Neuronal stem cell (in vitro differentiated cells): ENCODE data around the gene FAH.
A peak's percentile ranks its signal among the peaks of the same experiment; 100 is the strongest.

ENCODE experiments used
- DNase-seq: peaks from one replicate; pipeline ENCODE4 v3.0.0-alpha.2; 2013; ENCODE audit warnings: low spot score
- H2AFZ ChIP-seq: one replicate; pipeline ENCODE4 v1.6.1; 2013; ENCODE audit warnings: mild to moderate bottlenecking, low read length, inconsistent platforms
- H2AK5ac ChIP-seq: 2 replicates; pipeline ENCODE4 v1.6.1; 2013; ENCODE audit warnings: low read depth, mild to moderate bottlenecking, inconsistent platforms, low read length, moderate library complexity, mixed read lengths
- H2BK120ac ChIP-seq: 2 replicates; pipeline ENCODE4 v1.6.1; 2013; ENCODE audit warnings: low read depth, mild to moderate bottlenecking, inconsistent platforms, low read length, moderate library complexity, mixed read lengths
- H2BK12ac ChIP-seq: one replicate; pipeline ENCODE4 v1.6.1; 2013; ENCODE audit warnings: low read length, inconsistent platforms
- H2BK15ac ChIP-seq: 2 replicates; pipeline ENCODE4 v1.6.1; 2013; ENCODE audit warnings: mild to moderate bottlenecking, low read length, inconsistent platforms, mixed read lengths
- H2BK5ac ChIP-seq: one replicate; pipeline ENCODE4 v1.6.1; 2013; ENCODE audit warnings: inconsistent platforms, mild to moderate bottlenecking, low read length, moderate library complexity
- H3K14ac ChIP-seq: one replicate; pipeline ENCODE4 v1.6.1; 2013; ENCODE audit warnings: low read length, inconsistent platforms
- H3K18ac ChIP-seq: 2 replicates; pipeline ENCODE4 v1.6.1; 2013; ENCODE audit warnings: low read length, inconsistent platforms
- H3K23ac ChIP-seq: 2 replicates; pipeline ENCODE4 v1.6.1; 2013; ENCODE audit warnings: low read depth, mild to moderate bottlenecking, mixed read lengths, low read length, inconsistent platforms; ENCODE audit not compliant: poor library complexity
- H3K27ac ChIP-seq: replicated peaks from 3 replicates; pipeline ENCODE4 v1.5.1; 2013; ENCODE audit warnings: low read length, inconsistent platforms
- H3K27me3 ChIP-seq, 3 experiments: 2 replicates each; pipeline ENCODE4 v1.6.1; 2013; ENCODE audit warnings: low read length in 3 of 3, mild to moderate bottlenecking in 2 of 3, inconsistent platforms in 1 of 3, low read depth in 1 of 3, mixed read lengths in 1 of 3, moderate library complexity in 1 of 3; ENCODE audit not compliant: control insufficient read depth in 3 of 3, insufficient read depth in 3 of 3
- H3K36me3 ChIP-seq, 2 donors: replicated peaks in 1 of 2; 2 replicates each; pipeline ENCODE4 v1.6.1; 2013; ENCODE audit warnings: low read length in 2 of 2; ENCODE audit not compliant: control insufficient read depth in 2 of 2, insufficient read depth in 2 of 2
- H3K4ac ChIP-seq: 2 replicates; pipeline ENCODE4 v1.6.1; 2013; ENCODE audit warnings: inconsistent platforms, mild to moderate bottlenecking, low read length, moderate library complexity
- H3K4me1 ChIP-seq, 2 donors: 1 replicate in 1 of 2; 2 replicates in 1 of 2; pipeline ENCODE4 v1.6.1; 2013; ENCODE audit warnings: low read length in 2 of 2, low read depth in 1 of 2; ENCODE audit not compliant: control insufficient read depth in 2 of 2, insufficient read depth in 1 of 2
- H3K4me2 ChIP-seq: one replicate; pipeline ENCODE4 v1.6.1; 2013; ENCODE audit warnings: mild to moderate bottlenecking, low read length, inconsistent platforms; ENCODE audit not compliant: insufficient read depth, poor library complexity, severe bottlenecking
- H3K4me3 ChIP-seq, 2 donors: 2 replicates each; pipeline ENCODE4 v1.5.1; 2013; ENCODE audit warnings: low read length in 2 of 2, mild to moderate bottlenecking in 2 of 2, inconsistent platforms in 1 of 2, moderate library complexity in 1 of 2
- H3K79me1 ChIP-seq: one replicate; pipeline ENCODE4 v1.6.1; 2013; ENCODE audit warnings: low read depth, mild to moderate bottlenecking, inconsistent platforms, low read length, moderate library complexity
- H3K9ac ChIP-seq: one replicate; pipeline ENCODE4 v1.6.1; 2013; ENCODE audit warnings: mild to moderate bottlenecking, low read depth, low read length, inconsistent platforms; ENCODE audit not compliant: poor library complexity
- H3K9me3 ChIP-seq, 2 donors: replicated peaks in 1 of 2; 2 replicates each; pipeline versions ENCODE3 to v1.6.1; 2013; ENCODE audit warnings: low read length in 2 of 2, mild to moderate bottlenecking in 2 of 2, inconsistent platforms in 1 of 2, low read depth in 1 of 2, mixed read lengths in 1 of 2, moderate library complexity in 1 of 2; ENCODE audit not compliant: control insufficient read depth in 2 of 2, insufficient read depth in 1 of 2
- H4K8ac ChIP-seq: one replicate; pipeline ENCODE4 v1.6.1; 2013; ENCODE audit warnings: low read depth, mild to moderate bottlenecking, inconsistent platforms, low read length, moderate library complexity
- H4K91ac ChIP-seq: one replicate; pipeline ENCODE4 v1.6.1; 2013; ENCODE audit warnings: low read length, low read depth, mild to moderate bottlenecking, inconsistent platforms; ENCODE audit not compliant: poor library complexity
- WGBS, 2 donors: extraction: QIAGEN DNeasy Blood & Tissue Kit; methylation state at CpG; one replicate each; pipeline ENCODE4 v1.1.7; 2013; ENCODE audit warnings: missing lambda C conversion rate in 2 of 2, mixed read lengths in 1 of 2; ENCODE audit not compliant: insufficient read length in 2 of 2, insufficient replicate concordance in 1 of 2; ENCODE audit errors: extremely low coverage in 2 of 2; 5-methylcytosine and 5-hydroxymethylcytosine counted together

The FAH gene

DNA sequence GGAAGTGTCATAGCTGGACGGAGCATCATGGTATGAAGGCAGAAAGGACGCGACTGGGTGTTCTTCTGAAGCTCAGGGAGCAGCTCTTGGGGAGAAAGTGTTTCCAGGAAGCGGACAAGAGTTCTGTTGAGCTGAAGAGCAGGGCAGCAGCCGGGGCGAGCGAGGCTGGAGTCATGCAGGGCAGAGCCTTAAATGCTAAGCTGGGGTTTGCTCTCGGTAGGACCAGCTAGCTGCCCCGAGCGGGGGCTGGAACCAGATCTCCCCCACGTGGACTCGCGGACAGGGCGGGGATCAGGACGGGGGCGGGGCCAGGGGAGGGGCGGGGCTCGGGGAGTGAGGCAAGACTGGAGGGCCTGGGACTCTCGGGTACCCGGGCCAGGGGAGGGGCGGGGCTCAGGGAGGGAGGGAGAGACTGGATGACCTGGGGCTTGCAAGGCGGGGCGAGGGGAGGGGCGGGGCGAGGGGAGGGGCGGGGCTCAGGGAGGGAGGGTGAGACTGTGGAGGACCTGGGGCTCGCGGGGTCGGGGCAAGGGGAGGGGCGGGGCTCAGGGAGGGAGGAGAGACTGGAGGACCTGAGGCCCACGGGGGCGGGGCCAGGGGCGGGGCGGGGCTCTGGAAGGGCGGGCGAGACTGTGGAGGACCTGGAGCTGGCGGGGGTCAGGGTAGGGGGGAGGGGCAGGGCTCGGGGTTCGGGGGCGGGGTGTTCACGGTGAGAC, 461 bp upstream of the FAH start:
- Histone ChIP-seq H4K8ac (no peak overlapping the region), H2BK12ac (no peak overlapping the region), H3K4me3 (peak overlapping the region; percentile 72 to 86), H3K27me3 (peaks cover 0 to 4% (median 3%) of the 10 kb centered on the region in 3 experiments), H2BK5ac (no peak overlapping the region), H2AFZ (peak overlapping the region; percentile 94), H3K4me2 (peak overlapping the region; percentile 88), H3K9ac (peak overlapping the region; percentile 27), H3K36me3 (no peaks in the 10 kb centered on the region), H3K79me1 (no peaks in the 10 kb centered on the region), H3K27ac (no peak overlapping the region), H2BK120ac (no peak overlapping the region), H3K4me1 (peaks cover 8 to 12% of the 10 kb centered on the region in 2 donors), H3K23ac (no peak overlapping the region), H3K18ac (peak overlapping the region; percentile 20), H2AK5ac (no peak overlapping the region), H3K14ac (no peak overlapping the region), H2BK15ac (no peak overlapping the region), H4K91ac (no peak overlapping the region), H3K9me3 (no peaks in the 10 kb centered on the region), H3K4ac (no peak overlapping the region)
- peak; percentile 92 for DNase-seq
- WGBS, 2 donors = no CpG with 5 or more reads among the region's 41 CpGs

DNA sequence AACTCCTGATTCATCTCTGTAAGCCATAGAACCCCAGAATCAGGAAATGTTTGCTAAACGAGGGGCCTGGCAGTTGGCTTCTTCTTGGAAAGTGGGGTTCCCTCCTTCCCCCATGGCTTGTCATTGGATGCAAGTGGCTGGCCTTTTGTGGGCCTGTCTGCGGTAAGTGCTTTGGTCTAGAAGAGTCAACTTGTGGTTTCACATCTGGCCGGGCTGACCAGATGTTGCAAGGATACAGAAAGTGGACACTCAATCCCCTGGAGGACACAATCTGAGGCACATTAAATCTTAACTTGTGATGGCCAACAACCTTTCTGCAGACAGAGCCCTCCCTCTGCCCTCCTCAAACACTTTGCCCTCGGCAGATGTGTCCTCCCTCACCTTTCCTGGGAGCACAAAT, 1.1 kb downstream of the FAH start:
- H3K4ac ChIP-seq = no peak overlapping the region
- H3K4me2 ChIP-seq = no peak overlapping the region
- peaks cover 0 to 4% (median 3%) of the 10 kb centered on the region in 3 experiments for H3K27me3 ChIP-seq
- H2BK15ac ChIP-seq = no peak overlapping the region
- H2AFZ ChIP-seq = peak overlapping the region; percentile 94
- H3K27ac ChIP-seq = no peak overlapping the region
- H3K9ac ChIP-seq = no peak overlapping the region
- peak overlapping the region in 1 of 2 donors; percentile 86 for H3K4me3 ChIP-seq
- H3K23ac ChIP-seq = no peak overlapping the region
- H2BK12ac ChIP-seq = no peak overlapping the region
- peaks cover 8 to 12% of the 10 kb centered on the region in 2 donors for H3K4me1 ChIP-seq
- no peak overlapping the region for H2BK5ac ChIP-seq
- H3K18ac ChIP-seq = no peak overlapping the region
- H3K79me1 ChIP-seq = no peaks in the 10 kb centered on the region
- no peak overlapping the region for H4K8ac ChIP-seq
- WGBS, 2 donors = no CpG with 5 or more reads among the region's 4 CpGs
- H2AK5ac ChIP-seq = peak overlapping the region; percentile 37
- DNase-seq = no peak
- H3K36me3 ChIP-seq = peaks cover 0 to 2% of the 10 kb centered on the region in 2 donors
- H3K9me3 ChIP-seq = peaks cover 0 to 2% of the 10 kb centered on the region in 2 donors
- H2BK120ac ChIP-seq = no peak overlapping the region
- H4K91ac ChIP-seq = no peak overlapping the region
- no peak overlapping the region for H3K14ac ChIP-seq

DNA sequence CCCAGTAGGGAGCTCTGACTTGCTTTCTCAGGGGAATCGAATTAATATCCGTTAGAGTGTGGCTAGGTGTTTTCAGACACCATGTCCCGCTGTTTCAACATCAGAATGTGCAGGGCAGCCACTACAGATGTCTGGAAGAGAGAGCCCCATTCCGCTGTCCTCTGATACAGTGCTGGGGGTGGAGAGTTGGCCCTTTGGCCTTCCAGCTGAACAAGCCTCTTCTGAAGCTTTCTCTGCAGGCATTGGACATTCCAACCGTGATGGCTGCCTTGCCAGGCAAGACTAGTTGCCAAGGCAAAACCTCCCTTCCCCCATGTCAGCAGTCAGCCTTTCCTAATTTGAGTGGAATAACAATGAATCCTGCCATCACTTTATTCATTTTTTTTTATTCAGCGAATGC, 1.5 kb downstream of the FAH start:
- no peak overlapping the region for H2BK12ac ChIP-seq
- no peak overlapping the region for H4K91ac ChIP-seq
- no peak overlapping the region for H3K23ac ChIP-seq
- peak overlapping the region; percentile 37 for H2AK5ac ChIP-seq
- H2AFZ ChIP-seq = no peak overlapping the region
- H3K9ac ChIP-seq = no peak overlapping the region
- no peak overlapping the region for H2BK5ac ChIP-seq
- peaks cover 0 to 4% (median 3%) of the 10 kb centered on the region in 3 experiments for H3K27me3 ChIP-seq
- peaks cover 0 to 2% of the 10 kb centered on the region in 2 donors for H3K9me3 ChIP-seq
- no peaks in the 10 kb centered on the region for H3K79me1 ChIP-seq
- no peak overlapping the region for H2BK120ac ChIP-seq
- DNase-seq = no peak
- peak overlapping the region in 1 of 2 donors; percentile 86 for H3K4me3 ChIP-seq
- peaks cover 8 to 12% of the 10 kb centered on the region in 2 donors for H3K4me1 ChIP-seq
- H3K27ac ChIP-seq = no peak overlapping the region
- H4K8ac ChIP-seq = no peak overlapping the region
- no peak overlapping the region for H2BK15ac ChIP-seq
- H3K36me3 ChIP-seq = peaks cover under 1 to 2% of the 10 kb centered on the region in 2 donors
- no peak overlapping the region for H3K18ac ChIP-seq
- no peak overlapping the region for H3K4ac ChIP-seq
- no peak overlapping the region for H3K4me2 ChIP-seq
- no peak overlapping the region for H3K14ac ChIP-seq
- no CpG with 5 or more reads among the region's 6 CpGs for WGBS, 2 donors

DNA sequence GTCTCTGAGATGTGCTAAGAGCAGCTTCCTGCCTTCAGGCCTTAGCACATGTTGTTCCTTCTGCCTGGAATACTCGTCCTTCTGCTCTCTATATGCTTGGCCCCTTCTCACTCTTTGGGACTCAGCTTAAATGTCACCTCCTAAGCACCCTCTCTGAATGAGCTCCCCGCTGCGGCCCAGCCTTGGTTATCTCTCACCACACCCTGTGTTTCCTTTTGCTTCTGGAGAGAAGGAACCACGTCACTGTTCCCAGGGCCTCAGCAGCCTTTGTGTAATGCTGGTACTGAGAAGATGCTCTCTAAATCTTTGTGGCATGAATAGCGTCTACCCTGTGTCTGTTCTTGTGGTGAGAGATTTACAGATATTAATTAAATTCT, 2.2 kb downstream of the FAH start:
- Histone ChIP-seq H2AK5ac (no peak overlapping the region), H3K4ac (no peak overlapping the region), H3K14ac (no peak overlapping the region), H3K27me3 (peaks cover 0 to 4% (median 3%) of the 10 kb centered on the region in 3 experiments), H2BK12ac (no peak overlapping the region), H3K9me3 (peaks cover 0 to 2% of the 10 kb centered on the region in 2 donors), H3K4me1 (peaks cover 8 to 12% of the 10 kb centered on the region in 2 donors), H3K4me3 (no peak overlapping the region), H2AFZ (no peak overlapping the region), H4K91ac (no peak overlapping the region), H3K9ac (no peak overlapping the region), H2BK120ac (no peak overlapping the region), H2BK5ac (peak overlapping the region; percentile 35), H2BK15ac (no peak overlapping the region), H3K4me2 (no peak overlapping the region), H3K18ac (no peak overlapping the region), H3K27ac (no peak overlapping the region), H3K36me3 (peaks cover 3 to 7% of the 10 kb centered on the region in 2 donors), H3K23ac (no peak overlapping the region), H4K8ac (no peak overlapping the region), H3K79me1 (no peaks in the 10 kb centered on the region)
- WGBS, 2 donors = no CpG with 5 or more reads among the region's 5 CpGs
- DNase-seq = no peak
